Measurements from ENCODE around the gene GLI3.

- TF ChIP-seq POLR2A (IDR thresholded peaks at IDR 0.05; ENCODE audit: low read depth, low read length): no peak
- no peak for TF ChIP-seq POLR2AphosphoS5 (IDR thresholded peaks at IDR 0.05; ENCODE audit: low read depth, low read length)
- TF ChIP-seq TAF1 (IDR thresholded peaks at IDR 0.05; ENCODE audit: low read depth, low read length): no peak
- no peak for TF ChIP-seq SPI1 (IDR thresholded peaks at IDR 0.05; ENCODE audit: low read depth, low read length)
- TF ChIP-seq POU2F2 (IDR thresholded peaks at IDR 0.05; ENCODE audit: low read depth, low read length): no peak
These were observed 10.0 kb downstream of the GLI3 start for GRCh38 chr7:42227021-42227420.
